ENCODE data around the gene GPR42.

DNA sequence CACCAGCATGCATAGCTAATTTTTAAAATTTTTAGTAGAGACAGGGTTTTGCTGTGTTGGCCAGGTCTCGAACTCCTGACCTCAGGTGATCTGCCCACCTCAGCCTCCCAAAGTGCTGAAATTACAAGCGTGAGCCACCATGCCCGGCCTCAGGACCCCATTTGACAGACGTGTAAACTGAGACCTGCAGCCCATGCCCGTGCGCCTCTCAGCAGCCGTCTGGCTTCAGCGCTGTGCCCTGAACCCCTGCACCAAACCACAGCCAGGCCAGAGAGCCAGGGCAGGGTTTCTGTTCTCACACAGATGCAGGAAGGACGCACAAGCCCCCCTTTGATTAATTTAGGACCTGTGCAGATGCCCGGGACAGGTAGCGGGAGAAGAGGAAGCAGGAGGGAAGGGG lies 30.4 kb upstream of the GPR42 start:
- TF ChIP-seq ZNF558 (tag by site-specific recombination; IDR thresholded peaks at IDR 0.05) = no peak
- TF ChIP-seq ZBTB21 (tag by site-specific recombination; IDR thresholded peaks at IDR 0.05) = no peak
- TF ChIP-seq, protein P1, sequence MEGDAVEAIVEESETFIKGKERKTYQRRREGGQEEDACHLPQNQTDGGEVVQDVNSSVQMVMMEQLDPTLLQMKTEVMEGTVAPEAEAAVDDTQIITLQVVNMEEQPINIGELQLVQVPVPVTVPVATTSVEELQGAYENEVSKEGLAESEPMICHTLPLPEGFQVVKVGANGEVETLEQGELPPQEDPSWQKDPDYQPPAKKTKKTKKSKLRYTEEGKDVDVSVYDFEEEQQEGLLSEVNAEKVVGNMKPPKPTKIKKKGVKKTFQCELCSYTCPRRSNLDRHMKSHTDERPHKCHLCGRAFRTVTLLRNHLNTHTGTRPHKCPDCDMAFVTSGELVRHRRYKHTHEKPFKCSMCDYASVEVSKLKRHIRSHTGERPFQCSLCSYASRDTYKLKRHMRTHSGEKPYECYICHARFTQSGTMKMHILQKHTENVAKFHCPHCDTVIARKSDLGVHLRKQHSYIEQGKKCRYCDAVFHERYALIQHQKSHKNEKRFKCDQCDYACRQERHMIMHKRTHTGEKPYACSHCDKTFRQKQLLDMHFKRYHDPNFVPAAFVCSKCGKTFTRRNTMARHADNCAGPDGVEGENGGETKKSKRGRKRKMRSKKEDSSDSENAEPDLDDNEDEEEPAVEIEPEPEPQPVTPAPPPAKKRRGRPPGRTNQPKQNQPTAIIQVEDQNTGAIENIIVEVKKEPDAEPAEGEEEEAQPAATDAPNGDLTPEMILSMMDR (tag by site-specific recombination; IDR thresholded peaks at IDR 0.05) = no peak
- TF ChIP-seq RBAK (tag by site-specific recombination; IDR thresholded peaks at IDR 0.05) = no peak
